A549 (cell line): ENCODE results near the gene TUB. TPM values are rescaled to one million over a fixed set of nuclear protein-coding genes. Genes with fewer than 3 reads are reported as not detected.

Experiments used
- ATAC-seq, 2 experiments: fragments of 200-7000 bp in 1 of 2; fragments of >200 bp in 1 of 2; cut with Nextera tagmentation in 1 of 2; cut with Tn5 transposase in 1 of 2; 3 replicates each; pipeline versions ENCODE4 v1.8.0 to v1.9.1; 2018 to 2020; ENCODE audit warnings: mild to moderate bottlenecking in 1 of 2, moderate library complexity in 1 of 2
- CTCF ChIA-PET: fragments of 300-600 bp; sonication (Branson Sonifier 250); formaldehyde crosslinking; extraction: SDS; loops from one replicate; lab custom pipeline; 2021; ENCODE audit warnings: antibody characterized with exemption, inconsistent platforms; lab: Yijun Ruan, JAX
- POLR2A ChIA-PET: fragments of 350-600 bp; formaldehyde crosslinking; extraction: SDS; loops from one replicate; lab custom pipeline; 2021; ENCODE audit warnings: antibody characterized with exemption, inconsistent platforms; lab: Yijun Ruan, JAX
- DNase-seq, 2 experiments: peaks; one replicate each; pipeline versions ENCODE4 v3.0.0 to v3.0.0-alpha.2; 2011 to 2016; ENCODE audit warnings: low read depth in 1 of 2, low spot score in 1 of 2
- FAIRE-seq: peaks from 2 replicates; lab custom pipeline; 2011; peaks lifted over from hg19 to GRCh38; lab: Jason Lieb, UNC
- H3K27ac ChIP-seq, 2 experiments: fragments of >200 bp; sonication (Bioruptor Twin); formaldehyde crosslinking; 3 replicates each; pipeline ENCODE4 v1.5.1; 2016 to 2017
- H3K4me1 ChIP-seq: fragments of >200 bp; sonication (Bioruptor Twin); formaldehyde crosslinking; 3 replicates; pipeline ENCODE4 v1.6.1; 2016
- H3K4me2 ChIP-seq: fragments of >200 bp; sonication (Bioruptor Twin); formaldehyde crosslinking; 3 replicates; pipeline ENCODE4 v1.6.1; 2016
- H3K4me3 ChIP-seq: fragments of >200 bp; sonication (Bioruptor Twin); formaldehyde crosslinking; 3 replicates; pipeline ENCODE4 v1.5.1; 2016
- H3K9me3 ChIP-seq: fragments of >200 bp; sonication (Bioruptor Twin); formaldehyde crosslinking; 3 replicates; pipeline ENCODE4 v1.6.1; 2016
- BHLHE40 ChIP-seq: IDR thresholded peaks from 2 replicates; pipeline ENCODE4 v1.6.1; 2012; ENCODE audit warnings: low read depth, low read length, inconsistent platforms
- CHD4 ChIP-seq: fragments of 200-600 bp; sonication (generic); IDR thresholded peaks from 2 replicates; pipeline ENCODE4 v1.6.1; 2016; ENCODE audit warnings: antibody characterized with exemption, mild to moderate bottlenecking, borderline replicate concordance
- EHF ChIP-seq: fragments of 250-450 bp; sonication (Bioruptor Pico); IDR thresholded peaks from 2 replicates; pipeline ENCODE4 v1.5.0; 2020; ENCODE audit warnings: mild to moderate bottlenecking
- EP300 ChIP-seq, 2 experiments: fragments of >200 bp; sonication (Bioruptor Twin); formaldehyde crosslinking; IDR thresholded peaks; 2 replicates in 1 of 2; 3 replicates in 1 of 2; pipeline ENCODE4 v1.6.1; 2016 to 2017
- HEYL ChIP-seq: fragments of 250-450 bp; sonication (Bioruptor Pico); IDR thresholded peaks from 2 replicates; pipeline ENCODE4 v1.8.0; 2021; ENCODE audit warnings: mild to moderate bottlenecking, moderate library complexity
- HOXB5 ChIP-seq: fragments of 250-450 bp; sonication (Bioruptor Pico); IDR thresholded peaks from 2 replicates; pipeline ENCODE4 v1.5.0; 2020; ENCODE audit warnings: mild to moderate bottlenecking, moderate library complexity
- KDM5A ChIP-seq: fragments of 200-600 bp; sonication (generic); IDR thresholded peaks from 2 replicates; pipeline ENCODE4 v1.6.1; 2016; ENCODE audit warnings: antibody characterized with exemption, mild to moderate bottlenecking
- RARB ChIP-seq: fragments of 250-450 bp; sonication (Bioruptor Pico); IDR thresholded peaks from 2 replicates; pipeline ENCODE4 v1.8.0; 2021; ENCODE audit warnings: mild to moderate bottlenecking, moderate library complexity
- SREBF2 ChIP-seq: fragments of 450-650 bp; IDR thresholded peaks from 2 replicates; pipeline ENCODE4 v1.6.1; 2014; ENCODE audit warnings: mild to moderate bottlenecking, moderate library complexity
- WGBS: methylation state at CpG from one replicate; pipeline ENCODE4 v1.1.6; 2017; ENCODE audit errors: missing lambda C conversion rate; 5-methylcytosine and 5-hydroxymethylcytosine counted together
- polyA plus RNA-seq, 4 experiments: library from polyadenylated mRNA; depleted of rRNA in 3 of 4; stranded (reverse); fragments of >200 nt; fragmentation: RNase III in 1 of 4; extraction: RNeasy Plus Mini Kit Qiagen cat#74134 plus additional on column Dnase treatment in 1 of 4; gene quantifications; 2 replicates in 3 of 4; 3 replicates in 1 of 4; pipeline ENCODE4 v1.2.3, GENCODE V29; 2011 to 2017
- TF ChIP-seq, protein P1 (sequence below): fragments of 200-600 bp; sonication (generic); IDR thresholded peaks from 2 replicates; pipeline ENCODE4 v1.6.1; 2016; ENCODE audit warnings: antibody characterized with exemption, mild to moderate bottlenecking, moderate library complexity
- TF ChIP-seq, protein P2 (sequence below): fragments of >200 bp; sonication (Bioruptor Twin); formaldehyde crosslinking; IDR thresholded peaks from 2 replicates; pipeline ENCODE4 v1.6.1; 2016
- TF ChIP-seq, protein P3 (sequence below): fragments of 150-350 bp; IDR thresholded peaks from 2 replicates; pipeline ENCODE4 v1.6.1; 2014; ENCODE audit warnings: low read depth, mild to moderate bottlenecking, low read length
- TF ChIP-seq, protein P4 (sequence below): IDR thresholded peaks from 2 replicates; pipeline ENCODE4 v1.6.1; 2012

TUB gene
- polyA plus RNA-seq, 2 of the 4 experiments (the other 2 are of a cell fraction), result 11.3 to 13.2 TPM

DNA sequence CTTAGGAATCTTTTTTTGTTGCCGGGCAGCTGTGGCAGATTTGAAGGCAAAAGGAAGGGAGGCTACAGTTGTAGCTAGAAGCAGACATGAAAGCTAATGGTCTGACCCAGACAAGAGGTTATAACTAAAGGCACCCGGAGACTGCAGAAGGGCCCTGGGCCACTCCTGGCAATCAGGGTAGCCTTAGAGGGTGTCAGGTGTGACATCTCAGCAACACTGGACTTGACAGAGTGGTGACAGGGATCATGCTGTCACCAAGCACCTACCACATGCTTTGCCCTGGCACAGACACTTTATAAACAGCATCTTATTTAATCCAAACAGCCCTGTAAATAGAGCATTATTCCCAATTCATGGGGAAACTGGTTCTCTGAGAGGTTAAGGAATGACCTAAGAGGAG lies 25.7 kb downstream of the TUB start:
- H3K4me2 ChIP-seq, result no peak overlapping the region
- ATAC-seq (no peak), FAIRE-seq (no peak), DNase-seq (no peak)
- no peaks in the 10 kb centered on the region for H3K9me3 ChIP-seq
- H3K4me1 ChIP-seq, result no peaks in the 10 kb centered on the region
- WGBS, result 80% methylated on average over 2 of the region's 2 CpGs
- ChIA-PET POLR2A (no interaction called here), CTCF (interaction anchor here (1.3 to 5.3 kb wide), 4 partner anchors 6 to 101 kb away, joined by 3 to 62 read pairs (median 12); no protein-coding TSS in a partner anchor)
- H3K4me3 ChIP-seq, result no peak overlapping the region
- TF ChIP-seq CHD4, result no peak
- no peak for TF ChIP-seq SREBF2
- no peak for TF ChIP-seq EP300 (IDR thresholded peaks at IDR 0.05)
- no peak for TF ChIP-seq HEYL (CRISPR knock-in tag)
- TF ChIP-seq KDM5A, result no peak
- TF ChIP-seq RARB, result no peak
- H3K27ac ChIP-seq, result no peak overlapping the region

DNA sequence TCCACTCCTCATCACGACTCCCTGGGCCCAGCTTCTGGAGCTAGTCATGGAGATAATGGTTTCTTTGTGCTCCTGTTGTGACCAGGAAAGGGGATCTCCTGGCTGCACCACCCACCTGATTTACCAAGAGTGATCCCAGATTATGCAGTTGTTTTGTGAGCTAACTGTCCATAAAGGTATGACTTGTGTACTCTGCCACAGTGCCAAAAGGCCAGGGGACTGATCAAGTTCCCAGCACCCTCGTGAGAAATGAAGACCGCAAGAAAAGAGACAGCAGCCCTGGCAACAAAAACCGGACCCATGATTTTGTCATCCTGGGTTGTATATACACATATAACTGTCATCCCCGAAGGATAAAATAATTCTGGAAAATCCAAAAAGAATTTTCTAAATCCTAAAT lies 26.6 kb downstream of the TUB start:
- CTCF ChIA-PET, result interaction anchor here (0.7 to 5.3 kb wide), 7 partner anchors 7 to 101 kb away, joined by 3 to 62 read pairs (median 7); no protein-coding TSS in a partner anchor
- no peaks in the 10 kb centered on the region for H3K4me1 ChIP-seq
- 89% methylated on average over 5 of the region's 5 CpGs for WGBS
- POLR2A ChIA-PET, result no interaction called here
- no peak for ATAC-seq
- no peak for TF ChIP-seq HOXB5 (CRISPR knock-in tag)
- H3K9me3 ChIP-seq, result no peaks in the 10 kb centered on the region
- FAIRE-seq, result no peak
- no peak overlapping the region for H3K27ac ChIP-seq
- DNase-seq, result no peak
- no peak overlapping the region for H3K4me3 ChIP-seq
- H3K4me2 ChIP-seq, result no peak overlapping the region

DNA sequence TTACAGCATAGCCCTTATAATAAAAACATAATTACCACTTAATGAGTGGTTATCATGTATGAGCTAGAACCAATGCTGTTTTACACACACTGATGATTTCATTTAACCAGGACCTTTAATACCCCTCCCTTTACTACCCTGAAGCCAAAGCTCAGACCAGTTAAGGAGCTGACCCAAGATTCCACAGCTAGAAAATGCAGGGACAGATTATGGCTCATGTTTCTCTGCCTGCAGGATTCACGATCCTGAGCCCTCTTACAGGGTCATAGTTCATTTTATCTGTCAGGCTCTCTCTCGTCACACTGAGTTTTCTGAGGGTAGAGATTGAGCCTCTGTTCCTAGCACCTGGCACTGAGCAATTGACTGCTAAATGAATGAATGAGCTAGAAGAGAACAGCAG lies 27.4 kb downstream of the TUB start:
- H3K4me2 ChIP-seq, result no peak overlapping the region
- ATAC-seq (no peak), DNase-seq (no peak)
- H3K27ac ChIP-seq, result no peak overlapping the region
- POLR2A ChIA-PET, result no interaction called here
- H3K9me3 ChIP-seq, result no peaks in the 10 kb centered on the region
- no peak for TF ChIP-seq BHLHE40
- TF ChIP-seq, all 56 proteins: peak for 0
- CTCF ChIA-PET, result interaction anchor here (1.5 to 5.3 kb wide), 5 partner anchors 8 to 102 kb away, joined by 3 to 62 read pairs (median 13); no protein-coding TSS in a partner anchor
- H3K4me3 ChIP-seq, result no peak overlapping the region
- FAIRE-seq, result no peak
- H3K4me1 ChIP-seq, result no peaks in the 10 kb centered on the region
- 71% methylated on average over 2 of the region's 2 CpGs for WGBS

DNA sequence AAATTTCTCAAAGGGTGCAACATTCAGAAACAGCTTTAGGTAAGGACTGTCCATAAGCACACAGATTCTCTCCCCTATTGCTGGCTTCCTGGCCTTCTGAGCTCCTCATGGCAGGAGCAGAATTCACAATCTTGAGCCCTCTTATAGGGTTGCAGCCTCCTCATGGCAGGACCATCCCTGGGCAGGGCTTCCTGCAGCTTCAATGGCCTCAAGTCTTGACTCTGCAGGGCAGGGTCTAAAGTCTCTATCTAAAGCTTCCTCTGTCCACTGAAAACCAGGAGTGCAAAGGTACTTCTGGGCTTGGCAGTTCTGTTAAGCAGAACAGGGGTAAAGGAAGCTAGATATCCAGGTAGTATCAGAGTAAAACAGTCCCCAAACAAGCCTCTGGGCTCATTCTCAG lies 28.7 kb downstream of the TUB start:
- Histone ChIP-seq H3K4me1 (no peaks in the 10 kb centered on the region), H3K4me3 (no peak overlapping the region), H3K9me3 (peaks cover 1% of the 10 kb centered on the region; the same call in 1 of the 3 replicates), H3K27ac (no peak overlapping the region), H3K4me2 (no peak overlapping the region)
- TF ChIP-seq, protein P1, sequence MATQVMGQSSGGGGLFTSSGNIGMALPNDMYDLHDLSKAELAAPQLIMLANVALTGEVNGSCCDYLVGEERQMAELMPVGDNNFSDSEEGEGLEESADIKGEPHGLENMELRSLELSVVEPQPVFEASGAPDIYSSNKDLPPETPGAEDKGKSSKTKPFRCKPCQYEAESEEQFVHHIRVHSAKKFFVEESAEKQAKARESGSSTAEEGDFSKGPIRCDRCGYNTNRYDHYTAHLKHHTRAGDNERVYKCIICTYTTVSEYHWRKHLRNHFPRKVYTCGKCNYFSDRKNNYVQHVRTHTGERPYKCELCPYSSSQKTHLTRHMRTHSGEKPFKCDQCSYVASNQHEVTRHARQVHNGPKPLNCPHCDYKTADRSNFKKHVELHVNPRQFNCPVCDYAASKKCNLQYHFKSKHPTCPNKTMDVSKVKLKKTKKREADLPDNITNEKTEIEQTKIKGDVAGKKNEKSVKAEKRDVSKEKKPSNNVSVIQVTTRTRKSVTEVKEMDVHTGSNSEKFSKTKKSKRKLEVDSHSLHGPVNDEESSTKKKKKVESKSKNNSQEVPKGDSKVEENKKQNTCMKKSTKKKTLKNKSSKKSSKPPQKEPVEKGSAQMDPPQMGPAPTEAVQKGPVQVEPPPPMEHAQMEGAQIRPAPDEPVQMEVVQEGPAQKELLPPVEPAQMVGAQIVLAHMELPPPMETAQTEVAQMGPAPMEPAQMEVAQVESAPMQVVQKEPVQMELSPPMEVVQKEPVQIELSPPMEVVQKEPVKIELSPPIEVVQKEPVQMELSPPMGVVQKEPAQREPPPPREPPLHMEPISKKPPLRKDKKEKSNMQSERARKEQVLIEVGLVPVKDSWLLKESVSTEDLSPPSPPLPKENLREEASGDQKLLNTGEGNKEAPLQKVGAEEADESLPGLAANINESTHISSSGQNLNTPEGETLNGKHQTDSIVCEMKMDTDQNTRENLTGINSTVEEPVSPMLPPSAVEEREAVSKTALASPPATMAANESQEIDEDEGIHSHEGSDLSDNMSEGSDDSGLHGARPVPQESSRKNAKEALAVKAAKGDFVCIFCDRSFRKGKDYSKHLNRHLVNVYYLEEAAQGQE, result no peak
- TF ChIP-seq, protein P2, sequence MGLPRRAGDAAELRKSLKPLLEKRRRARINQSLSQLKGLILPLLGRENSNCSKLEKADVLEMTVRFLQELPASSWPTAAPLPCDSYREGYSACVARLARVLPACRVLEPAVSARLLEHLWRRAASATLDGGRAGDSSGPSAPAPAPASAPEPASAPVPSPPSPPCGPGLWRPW, result no peak
- TF ChIP-seq EHF (CRISPR knock-in tag), result no peak
- TF ChIP-seq, protein P3, sequence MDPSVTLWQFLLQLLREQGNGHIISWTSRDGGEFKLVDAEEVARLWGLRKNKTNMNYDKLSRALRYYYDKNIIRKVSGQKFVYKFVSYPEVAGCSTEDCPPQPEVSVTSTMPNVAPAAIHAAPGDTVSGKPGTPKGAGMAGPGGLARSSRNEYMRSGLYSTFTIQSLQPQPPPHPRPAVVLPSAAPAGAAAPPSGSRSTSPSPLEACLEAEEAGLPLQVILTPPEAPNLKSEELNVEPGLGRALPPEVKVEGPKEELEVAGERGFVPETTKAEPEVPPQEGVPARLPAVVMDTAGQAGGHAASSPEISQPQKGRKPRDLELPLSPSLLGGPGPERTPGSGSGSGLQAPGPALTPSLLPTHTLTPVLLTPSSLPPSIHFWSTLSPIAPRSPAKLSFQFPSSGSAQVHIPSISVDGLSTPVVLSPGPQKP, result no peak
- TF ChIP-seq, protein P4, sequence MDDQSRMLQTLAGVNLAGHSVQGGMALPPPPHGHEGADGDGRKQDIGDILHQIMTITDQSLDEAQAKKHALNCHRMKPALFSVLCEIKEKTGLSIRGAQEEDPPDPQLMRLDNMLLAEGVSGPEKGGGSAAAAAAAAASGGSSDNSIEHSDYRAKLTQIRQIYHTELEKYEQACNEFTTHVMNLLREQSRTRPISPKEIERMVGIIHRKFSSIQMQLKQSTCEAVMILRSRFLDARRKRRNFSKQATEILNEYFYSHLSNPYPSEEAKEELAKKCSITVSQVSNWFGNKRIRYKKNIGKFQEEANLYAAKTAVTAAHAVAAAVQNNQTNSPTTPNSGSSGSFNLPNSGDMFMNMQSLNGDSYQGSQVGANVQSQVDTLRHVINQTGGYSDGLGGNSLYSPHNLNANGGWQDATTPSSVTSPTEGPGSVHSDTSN, result no peak
- ChIA-PET CTCF (interaction anchor here (0.9 to 5.3 kb wide), 7 partner anchors 9 to 104 kb away, joined by 3 to 62 read pairs (median 4); no protein-coding TSS in a partner anchor), POLR2A (no interaction called here)
- ATAC-seq, result peak in 1 of 2 experiments; percentile 30; a peak in 2 of 6 replicates
- no peak for DNase-seq
- FAIRE-seq, result no peak
